Ascending aorta (tissue), 2 donors: ENCODE results near the gene PLEKHN1. TPM values are rescaled to one million over a fixed set of nuclear protein-coding genes. Genes with fewer than 3 reads are reported as not detected.

Experiments
- DNase-seq, 2 donors: peaks; one replicate each; pipeline ENCODE4 v3.0.0-alpha.2; 2019; ENCODE audit warnings: low spot score in 2 of 2
- H3K27ac ChIP-seq, 2 donors: fragments of 200-600 bp; sonication (generic); one replicate each; pipeline ENCODE4 v1.5.1; 2016 to 2017; ENCODE audit warnings: mild to moderate bottlenecking in 1 of 2
- H3K27me3 ChIP-seq: fragments of 200-600 bp; sonication (generic); one replicate; pipeline ENCODE4 v1.5.1; 2017
- H3K36me3 ChIP-seq, 2 donors: fragments of 200-600 bp; sonication (generic); one replicate each; pipeline ENCODE4 v1.5.1; 2016
- H3K4me1 ChIP-seq, 2 donors: fragments of 200-600 bp; sonication (generic); one replicate each; pipeline ENCODE4 v1.5.1; 2016 to 2017; ENCODE audit warnings: mild to moderate bottlenecking in 1 of 2
- H3K4me3 ChIP-seq, 2 donors: fragments of 200-600 bp; sonication (generic); one replicate each; pipeline ENCODE4 v1.5.1; 2016 to 2017; ENCODE audit warnings: mild to moderate bottlenecking in 1 of 2
- H3K9me3 ChIP-seq, 2 donors: fragments of 200-600 bp; sonication (generic); one replicate each; pipeline ENCODE4 v1.5.1; 2016
- CTCF ChIP-seq, 3 experiments: fragments of 200-600 bp in 2 of 3; fragments of 450-650 bp in 1 of 3; sonication (generic) in 2 of 3; IDR thresholded peaks; one replicate each; pipeline ENCODE4 v1.5.1; 2016 to 2019; ENCODE audit warnings: antibody characterized with exemption in 3 of 3, mild to moderate bottlenecking in 1 of 3, moderate library complexity in 1 of 3
- intact Hi-C: fragments of 100-400 bp; cut with DNase I; formaldehyde crosslinking; loops from one replicate; pipeline ENCODE4 v1.15.1; 2023
- total RNA-seq: library from RNA; depleted of rRNA; stranded (reverse); fragments of >200 nt; gene quantifications from one replicate; pipeline ENCODE4 v1.1.0, GENCODE V29; 2016

PLEKHN1 gene
- total RNA-seq, 1 donor from 2014 or later: not detected

- Histone ChIP-seq H3K27ac (no peak overlapping the region), H3K27me3 (no peaks in the 10 kb centered on the region), H3K36me3 (no peaks in the 10 kb centered on the region), H3K4me1 (peaks cover 19 to 28% of the 10 kb centered on the region in 2 donors), H3K9me3 (no peaks in the 10 kb centered on the region), H3K4me3 (no peak overlapping the region)
- intact Hi-C loops: no loop called here
- TF ChIP-seq CTCF (IDR thresholded peaks at IDR 0.05): no peak
- no peak for DNase-seq
These were observed 46.9 kb upstream of the PLEKHN1 start for GRCh38 chr1:919271-919872.

GRCh38 chr1:920010-920409 is 46.3 kb upstream of the PLEKHN1 start:
- DNase-seq: no peak
- Histone ChIP-seq H3K27ac (no peak overlapping the region), H3K9me3 (no peaks in the 10 kb centered on the region), H3K4me3 (no peak overlapping the region), H3K36me3 (no peaks in the 10 kb centered on the region), H3K4me1 (peaks cover 22 to 30% of the 10 kb centered on the region in 2 donors), H3K27me3 (no peaks in the 10 kb centered on the region)
- intact Hi-C loops: no loop called here
- TF ChIP-seq CTCF (IDR thresholded peaks at IDR 0.05): no peak

- H3K27me3 ChIP-seq: no peaks in the 10 kb centered on the region
- intact Hi-C loops: no loop called here
These were observed 45.8 kb upstream of the PLEKHN1 start for GRCh38 chr1:920521-920920.

GRCh38 chr1:921011-921837 is 45.1 kb upstream of the PLEKHN1 start:
- H3K36me3 ChIP-seq: no peaks in the 10 kb centered on the region
- H3K27ac ChIP-seq: no peak overlapping the region
- H3K4me3 ChIP-seq: peak overlapping the region in 1 of 2 donors; percentile 28
- intact Hi-C loops: loop anchor here (1.0 kb wide), 1 partner anchor 17 kb away; no protein-coding TSS in a partner anchor
- peak; percentile 45 to 67 (median 61) for TF ChIP-seq CTCF (IDR thresholded peaks at IDR 0.05)
- peaks cover 2% of the 10 kb centered on the region for H3K27me3 ChIP-seq
- H3K4me1 ChIP-seq: peaks cover 22 to 32% of the 10 kb centered on the region in 2 donors
- peak in 1 of 2 donors; percentile 79 for DNase-seq
- no peaks in the 10 kb centered on the region for H3K9me3 ChIP-seq

More at GRCh38 chr1:920521-920920, 45.8 kb upstream of the PLEKHN1 start:
- Histone ChIP-seq H3K9me3 (no peaks in the 10 kb centered on the region), H3K4me1 (peaks cover 22 to 33% of the 10 kb centered on the region in 2 donors), H3K27ac (no peak overlapping the region), H3K36me3 (no peaks in the 10 kb centered on the region), H3K4me3 (peak overlapping the region in 1 of 2 donors; percentile 28)
- no peak for DNase-seq
- TF ChIP-seq CTCF (IDR thresholded peaks at IDR 0.05): no peak

- no peak for TF ChIP-seq CTCF (IDR thresholded peaks at IDR 0.05)
- intact Hi-C loops: loop anchor here (2.0 kb wide), 1 partner anchor 35 kb away; the partner anchor contains the start of gene NOC2L
- H3K4me3 ChIP-seq: peak within 1 kb of the TSS; percentile 67 to 71
- DNase-seq: peak; percentile 31 to 93
- no peaks in the 10 kb centered on the region for H3K9me3 ChIP-seq
- H3K27ac ChIP-seq: peak within 1 kb of the TSS; percentile 12 to 79
- H3K36me3 ChIP-seq: no peaks in the 10 kb centered on the region
- H3K27me3 ChIP-seq: peaks cover 3% of the 10 kb centered on the region
- peaks cover 22 to 26% of the 10 kb centered on the region in 2 donors for H3K4me1 ChIP-seq
These were observed 42.9 kb upstream of the PLEKHN1 start, which contains the start of gene SAMD11 for GRCh38 chr1:923131-923990. Gene SAMD11 (plus strand): TSS chr1:923923. CDS start chr1:924432, 509 bp downstream.
